HT-29 (cell line): Measurements from ENCODE around the gene HIRIP3. TPM values are rescaled to one million over a fixed set of nuclear protein-coding genes. Genes with fewer than 3 reads are reported as not detected.
A peak's percentile ranks its signal among the peaks of the same experiment; 100 is the strongest.
"Not testable (repeated sequence)": the region's sequence is repeated elsewhere in the genome, so short reads cannot be mapped to it uniquely, and the experiment has no call there.

Experiments used
- DNase-seq: peaks from one replicate; pipeline ENCODE4 v3.0.0-alpha.2; 2015; ENCODE audit warnings: low spot score
- total RNA-seq: library from RNA; depleted of rRNA; stranded (reverse); fragments of >200 nt; shearing (Covaris generic); gene quantifications from 2 replicates; pipeline ENCODE4 v1.2.3, GENCODE V29; 2014; rRNA removed

HIRIP3 gene
- total RNA-seq, 1 experiment from 2014 or later = 21.1 TPM

GRCh38 chr16:29959821-29960220, 35.6 kb downstream of the HIRIP3 start:
- not testable (repeated sequence) for DNase-seq

GRCh38 chr16:29959293-29959692, 36.1 kb downstream of the HIRIP3 start:
- DNase-seq = no peak

- no peak for DNase-seq
Observed at GRCh38 chr16:29958756-29959155, 36.7 kb downstream of the HIRIP3 start.

GRCh38 chr16:29951625-29952365, 43.6 kb downstream of the HIRIP3 start:
- no peak for DNase-seq

GRCh38 chr16:29950806-29951461, 44.5 kb downstream of the HIRIP3 start:
- no peak for DNase-seq

- no peak for DNase-seq
Observed at GRCh38 chr16:29947897-29948296, 47.5 kb downstream of the HIRIP3 start.

GRCh38 chr16:29943846-29944799, 51.3 kb downstream of the HIRIP3 start:
- DNase-seq = peak; percentile 95

Other genes with a start within 250 kb of the HIRIP3 start
- gene C16orf54, start 249.6 kb downstream of the HIRIP3 start, total RNA-seq = 0.05 and 0.36 TPM in 2 replicates
- 0.23 TPM in 1 of 2 replicates, not detected in the other for gene ZG16, start 217.4 kb downstream of the HIRIP3 start, total RNA-seq
- 127 and 134 TPM in 2 replicates for gene KIF22, start 204.9 kb downstream of the HIRIP3 start, total RNA-seq
- gene MAZ, start 189.1 kb downstream of the HIRIP3 start, total RNA-seq = 795 and 814 TPM in 2 replicates
- gene PRRT2, start 183.4 kb downstream of the HIRIP3 start, total RNA-seq = 0.23 TPM in 1 of 2 replicates, not detected in the other
- 57.4 and 65.1 TPM in 2 replicates for gene PAGR1, start 179.5 kb downstream of the HIRIP3 start, total RNA-seq
- gene MVP, start 175.2 kb downstream of the HIRIP3 start, total RNA-seq = 157 and 185 TPM in 2 replicates
- 90.0 and 91.7 TPM in 2 replicates for gene CDIPT, start 132.4 kb downstream of the HIRIP3 start, total RNA-seq
- 12.3 and 17.8 TPM in 2 replicates for gene SEZ6L2, start 96.1 kb downstream of the HIRIP3 start, total RNA-seq
- 19.5 and 24.0 TPM in 2 replicates for gene ASPHD1, start 95.1 kb downstream of the HIRIP3 start, total RNA-seq
- gene KCTD13, start 69.4 kb downstream of the HIRIP3 start, total RNA-seq = 20.4 and 25.9 TPM in 2 replicates
- gene TMEM219, start 33.5 kb downstream of the HIRIP3 start, total RNA-seq = 103 and 110 TPM in 2 replicates
- gene TAOK2, start 21.7 kb downstream of the HIRIP3 start, total RNA-seq = 56.5 and 56.8 TPM in 2 replicates
- 72.2 and 79.2 TPM in 2 replicates for gene INO80E, start 624 bp upstream of the HIRIP3 start, total RNA-seq
- 0.89 TPM in 1 of 2 replicates, not detected in the other for gene DOC2A, start 15.4 kb upstream of the HIRIP3 start, total RNA-seq
- not detected in 2 replicates for gene C16orf92, start 27.6 kb upstream of the HIRIP3 start, total RNA-seq
- gene TLCD3B, start 35.7 kb upstream of the HIRIP3 start, total RNA-seq = 0.79 TPM in 1 of 2 replicates, not detected in the other
- 1,983 and 2,051 TPM in 2 replicates for gene ALDOA, start 70.1 kb upstream of the HIRIP3 start, total RNA-seq
- gene PPP4C, start 80.4 kb upstream of the HIRIP3 start, total RNA-seq = 215 and 226 TPM in 2 replicates
- gene TBX6, start 96.3 kb upstream of the HIRIP3 start, total RNA-seq = 2.5 and 3.5 TPM in 2 replicates
- gene YPEL3, start 100.6 kb upstream of the HIRIP3 start, total RNA-seq = 14.3 and 16.2 TPM in 2 replicates
- gene GDPD3, start 117.9 kb upstream of the HIRIP3 start, total RNA-seq = 1.2 and 1.5 TPM in 2 replicates
- 34.5 and 39.2 TPM in 2 replicates for gene MAPK3, start 127.6 kb upstream of the HIRIP3 start, total RNA-seq
- gene CORO1A, start 188.0 kb upstream of the HIRIP3 start, total RNA-seq = 7.6 and 10.1 TPM in 2 replicates
- gene BOLA2B, start 198.0 kb upstream of the HIRIP3 start, total RNA-seq = 143 and 216 TPM in 2 replicates
- 81.6 and 97.9 TPM in 2 replicates for gene SLX1A, start 198.3 kb upstream of the HIRIP3 start, total RNA-seq
- 7.5 and 14.0 TPM in 2 replicates for gene SULT1A3, start 203.6 kb upstream of the HIRIP3 start, total RNA-seq